H1 (cell line): Measurements from ENCODE around the gene SARNP. TPM values are rescaled to one million over a fixed set of nuclear protein-coding genes. Genes with fewer than 3 reads are reported as not detected.

Source experiments
- CTCF ChIA-PET: fragments of 300-600 bp; sonication (Branson Sonifier 250); formaldehyde crosslinking; loops from one replicate; lab custom pipeline; 2021; ENCODE audit not compliant: partially characterized antibody; lab: Charles Lee
- POLR2A ChIA-PET: fragments of 300-600 bp; sonication (Branson Sonifier 250); formaldehyde crosslinking; loops from one replicate; lab custom pipeline; 2021; ENCODE audit warnings: inconsistent platforms; ENCODE audit not compliant: partially characterized antibody; lab: Charles Lee
- DNase-seq, 2 experiments: peaks; one replicate each; pipeline versions ENCODE4 v3.0.0 to v3.0.0-alpha.2; 2010 to 2022; ENCODE audit warnings: low spot score in 2 of 2, low read depth in 1 of 2, mixed read lengths in 1 of 2
- FAIRE-seq: peaks from 2 replicates; lab custom pipeline; 2011; peaks lifted over from hg19 to GRCh38; lab: Jason Lieb, UNC
- H2AFZ ChIP-seq: 2 replicates; pipeline ENCODE4 v1.8.1; 2012; ENCODE audit warnings: low read length, inconsistent platforms
- H2AK5ac ChIP-seq: 2 replicates; pipeline ENCODE4 v1.6.1; 2013; ENCODE audit warnings: low read depth, low read length
- H2BK120ac ChIP-seq: replicated peaks from 2 replicates; pipeline ENCODE3; 2013; ENCODE audit warnings: low read depth, low read length, inconsistent platforms
- H2BK12ac ChIP-seq: 2 replicates; pipeline ENCODE4 v1.6.1; 2013; ENCODE audit warnings: low read depth, low read length
- H2BK15ac ChIP-seq: 2 replicates; pipeline ENCODE4 v1.6.1; 2013; ENCODE audit warnings: low read length
- H2BK20ac ChIP-seq: 2 replicates; pipeline ENCODE4 v1.6.1; 2013; ENCODE audit warnings: low read length
- H2BK5ac ChIP-seq: 2 replicates; pipeline ENCODE4 v1.6.1; 2013; ENCODE audit warnings: low read depth, low read length
- H3K14ac ChIP-seq: 2 replicates; pipeline ENCODE4 v1.6.1; 2013; ENCODE audit warnings: inconsistent platforms; ENCODE audit not compliant: insufficient read length
- H3K18ac ChIP-seq: 2 replicates; pipeline ENCODE4 v1.6.1; 2013; ENCODE audit warnings: low read length; ENCODE audit errors: extremely low read depth
- H3K23ac ChIP-seq: 2 replicates; pipeline ENCODE4 v1.6.1; 2013; ENCODE audit warnings: inconsistent platforms; ENCODE audit not compliant: insufficient read length
- H3K23me2 ChIP-seq: 2 replicates; pipeline ENCODE4 v1.6.1; 2013; ENCODE audit warnings: low read depth, low read length
- H3K27ac ChIP-seq: 2 replicates; pipeline ENCODE4 v1.6.1; 2011; ENCODE audit warnings: low read depth, low read length, inconsistent platforms
- H3K27me3 ChIP-seq, 4 experiments: replicated peaks in 1 of 4; 1 replicate in 1 of 4; 2 replicates in 3 of 4; pipeline versions ENCODE4 v1.6.1 to v1.8.1; 2011 to 2013; ENCODE audit warnings: low read length in 3 of 4, mild to moderate bottlenecking in 3 of 4, inconsistent platforms in 2 of 4, mixed read lengths in 2 of 4, moderate library complexity in 1 of 4; ENCODE audit not compliant: control insufficient read depth in 3 of 4, insufficient read depth in 3 of 4; ENCODE audit errors: extremely low read depth in 1 of 4
- H3K36me3 ChIP-seq, 4 experiments: 2 replicates each; pipeline versions ENCODE4 v1.6.1 to v1.8.1; 2011 to 2013; ENCODE audit warnings: mild to moderate bottlenecking in 4 of 4, low read length in 3 of 4, moderate library complexity in 2 of 4, control low read depth in 1 of 4, inconsistent platforms in 1 of 4; ENCODE audit not compliant: insufficient read depth in 4 of 4, control insufficient read depth in 2 of 4
- H3K4ac ChIP-seq: replicated peaks from 2 replicates; pipeline ENCODE3; 2013; ENCODE audit warnings: low read length, low read depth, mixed read lengths, inconsistent platforms; ENCODE audit not compliant: insufficient read length
- H3K4me1 ChIP-seq, 4 experiments: replicated peaks in 1 of 4; 1 replicate in 1 of 4; 2 replicates in 3 of 4; pipeline versions ENCODE4 v1.6.1 to v1.8.1; 2011 to 2013; ENCODE audit warnings: low read length in 3 of 4, inconsistent platforms in 2 of 4, mixed read lengths in 1 of 4; ENCODE audit not compliant: insufficient read depth in 4 of 4, control insufficient read depth in 3 of 4
- H3K4me2 ChIP-seq, 2 experiments: 2 replicates each; pipeline versions ENCODE4 v1.6.1 to v1.8.1; 2011 to 2013; ENCODE audit warnings: low read depth in 2 of 2, low read length in 2 of 2, control low read depth in 1 of 2, inconsistent platforms in 1 of 2, mild to moderate bottlenecking in 1 of 2; ENCODE audit not compliant: insufficient read depth in 1 of 2
- H3K4me3 ChIP-seq, 4 experiments: fragments of 200-600, 300-600 bp in 1 of 4; sonication (generic), shearing (Covaris generic), sonication (Bioruptor Twin) in 1 of 4; 2 replicates each; pipeline versions ENCODE4 v1.5.1 to v1.8.1; 2011 to 2016; ENCODE audit warnings: low read length in 4 of 4, low read depth in 3 of 4, control low read depth in 2 of 4, inconsistent platforms in 2 of 4, mild to moderate bottlenecking in 2 of 4, mixed read lengths in 1 of 4, moderate library complexity in 1 of 4; ENCODE audit not compliant: insufficient read depth in 2 of 4; ENCODE audit errors: extremely low read depth in 1 of 4
- H3K56ac ChIP-seq: replicated peaks from 2 replicates; pipeline ENCODE3; 2013; ENCODE audit warnings: low read depth, mild to moderate bottlenecking, mixed read lengths, low read length, inconsistent platforms; ENCODE audit not compliant: insufficient read length
- H3K79me1 ChIP-seq: 2 replicates; pipeline ENCODE4 v1.6.1; 2013; ENCODE audit warnings: low read depth, low read length, control low read depth
- H3K79me2 ChIP-seq, 2 experiments: 2 replicates each; pipeline versions ENCODE4 v1.6.1 to v1.8.1; 2012 to 2013; ENCODE audit warnings: low read length in 2 of 2, mild to moderate bottlenecking in 2 of 2, inconsistent platforms in 1 of 2; ENCODE audit not compliant: insufficient read depth in 2 of 2, control insufficient read depth in 1 of 2
- H3K9ac ChIP-seq, 4 experiments: replicated peaks in 1 of 4; 1 replicate in 1 of 4; 2 replicates in 3 of 4; pipeline versions ENCODE4 v1.6.1 to v1.8.1; 2011 to 2013; ENCODE audit warnings: low read depth in 3 of 4, low read length in 3 of 4, control low read depth in 2 of 4, mild to moderate bottlenecking in 2 of 4, moderate library complexity in 2 of 4, inconsistent platforms in 1 of 4; ENCODE audit errors: extremely low read depth in 1 of 4
- H3K9me3 ChIP-seq, 2 experiments: 2 replicates each; pipeline versions ENCODE4 v1.6.1 to v1.8.1; 2012 to 2013; ENCODE audit warnings: mild to moderate bottlenecking in 2 of 2, moderate library complexity in 2 of 2, control low read depth in 1 of 2, inconsistent platforms in 1 of 2, low read depth in 1 of 2, low read length in 1 of 2, mixed read lengths in 1 of 2; ENCODE audit not compliant: insufficient read depth in 2 of 2
- H4K20me1 ChIP-seq, 2 experiments: replicated peaks in 1 of 2; 2 replicates each; pipeline versions ENCODE3 to v1.8.1; 2011 to 2013; ENCODE audit warnings: inconsistent platforms in 2 of 2, low read length in 2 of 2, mild to moderate bottlenecking in 1 of 2; ENCODE audit not compliant: insufficient read depth in 2 of 2, control insufficient read depth in 1 of 2
- H4K5ac ChIP-seq: 2 replicates; pipeline ENCODE4 v1.6.1; 2013; ENCODE audit warnings: low read length, low read depth, mixed read lengths, inconsistent platforms; ENCODE audit not compliant: insufficient read length
- H4K8ac ChIP-seq: 2 replicates; pipeline ENCODE4 v1.8.0; 2013; ENCODE audit warnings: mild to moderate bottlenecking, moderate library complexity, low read length, inconsistent platforms; ENCODE audit not compliant: insufficient read depth; ENCODE audit errors: extremely low read depth
- H4K91ac ChIP-seq: replicated peaks from 2 replicates; pipeline ENCODE3; 2013; ENCODE audit warnings: low read length, mixed read lengths, inconsistent platforms; ENCODE audit not compliant: insufficient read length
- HDAC6 ChIP-seq: IDR thresholded peaks from one replicate; pipeline ENCODE4 v1.7.1; 2012; ENCODE audit warnings: low read depth, mild to moderate bottlenecking, inconsistent platforms, low read length, moderate library complexity
- NANOG ChIP-seq: IDR thresholded peaks from 2 replicates; pipeline ENCODE4 v1.6.1; 2011; ENCODE audit warnings: low read length, low read depth, mild to moderate bottlenecking, inconsistent platforms; ENCODE audit not compliant: insufficient read depth, poor library complexity, severe bottlenecking
- POU5F1 ChIP-seq: IDR thresholded peaks from 2 replicates; pipeline ENCODE4 v1.6.1; 2011; ENCODE audit warnings: low read depth, mild to moderate bottlenecking, low read length, moderate library complexity
- polyA plus RNA-seq, 7 experiments: library from polyadenylated mRNA; depleted of rRNA in 3 of 7; stranded (reverse) in 5 of 7; unstranded in 2 of 7; fragments of >200 nt in 5 of 7; fragments of 200-250 nt in 2 of 7; gene quantifications; 1 replicate in 5 of 7; 2 replicates in 1 of 7; 4 replicates in 1 of 7; pipeline versions ENCODE4 v1.2.1 to v1.2.3, GENCODE V29; 2011 to 2013; ENCODE audit warnings: missing spikeins in 2 of 7, mixed read lengths in 2 of 7
- total RNA-seq: library from RNA; stranded (reverse); fragmentation: NEBNext Ultra II Directional; extraction: Animal tissue kit (Norgen Biotek cat#: 25700); gene quantifications from 2 replicates; pipeline ENCODE4 v1.2.1, GENCODE V29; 2021

SARNP gene
- total and polyA plus RNA-seq, 2 of the 8 experiments (the other 6 are each of a cell fraction or from before 2014, with no cell fraction given): 114 to 226 TPM

- Histone ChIP-seq H4K91ac (no peak overlapping the region), H2BK15ac (no peak overlapping the region), H2AK5ac (no peak overlapping the region), H3K4me1 (peaks cover 6 to 35% (median 23%) of the 10 kb centered on the region in 4 experiments), H2BK12ac (no peak overlapping the region), H3K36me3 (peaks cover 11 to 38% (median 28%) of the 10 kb centered on the region in 4 experiments), H3K14ac (no peak overlapping the region), H3K27me3 (no peaks in the 10 kb centered on the region), H3K4me2 (peak overlapping the region; percentile 82 to 93), H3K23ac (no peak overlapping the region), H3K56ac (no peak overlapping the region), H3K23me2 (peaks cover 29% of the 10 kb centered on the region), H3K27ac (no peak overlapping the region), H4K8ac (no peak overlapping the region), H3K4me3 (peak overlapping the region; percentile 3 to 87 (median 61); a peak in 5 of 8 replicates), H3K79me2 (peaks cover 10 to 52% of the 10 kb centered on the region in 2 experiments), H2BK5ac (no peak overlapping the region), H4K20me1 (peaks cover 10 to 20% of the 10 kb centered on the region in 2 experiments), H2AFZ (no peak overlapping the region), H3K4ac (no peak overlapping the region), H2BK120ac (no peak overlapping the region), H3K18ac (no peak overlapping the region), H4K5ac (no peak overlapping the region), H3K9me3 (no peaks in the 10 kb centered on the region), H3K79me1 (peaks cover 13% of the 10 kb centered on the region), H2BK20ac (no peak overlapping the region), H3K9ac (no peak overlapping the region)
- POLR2A ChIA-PET: interaction anchor here (0.8 to 46.5 kb wide), 15 partner anchors 3 to 365 kb away, joined by 3 to 809 read pairs (median 4); partner anchors contain the start of genes CD63, DNAJC14, GDF11 and ORMDL2
- peak; percentile 88 for TF ChIP-seq POU5F1
- TF ChIP-seq HDAC6: no peak
- peak; percentile 56 for TF ChIP-seq NANOG
- no peak for FAIRE-seq
- DNase-seq: no peak
- CTCF ChIA-PET: interaction anchor here (0.6 to 14.5 kb wide), 20 partner anchors 9 to 250 kb away, joined by 3 to 186 read pairs (median 4); partner anchors contain the start of genes CD63 and SUOX
Measured at GRCh38 chr12:55746913-55747231, 70.7 kb downstream of the SARNP start.
